SJSA1 (cell line): ENCODE data around the gene PSMB8. TPM values are rescaled to one million over a fixed set of nuclear protein-coding genes. Genes with fewer than 3 reads are reported as not detected.
"Not testable (repeated sequence)": the region's sequence is repeated elsewhere in the genome, so short reads cannot be mapped to it uniquely, and the experiment has no call there.

Experiments
- DNase-seq, 2 experiments: peaks; one replicate each; pipeline ENCODE4 v3.0.0-alpha.2; 2015 to 2020; ENCODE audit warnings: low spot score in 2 of 2, low read depth in 1 of 2
- H3K27ac ChIP-seq: fragments of 250-450 bp; sonication (Bioruptor Pico); 2 replicates; pipeline ENCODE4 v1.5.1; 2020; ENCODE audit warnings: mild to moderate bottlenecking, moderate library complexity
- H3K27me3 ChIP-seq: fragments of 250-450 bp; sonication (Bioruptor Pico); replicated peaks from 2 replicates; pipeline ENCODE4 v1.5.1; 2020; ENCODE audit warnings: mild to moderate bottlenecking, moderate library complexity
- H3K36me3 ChIP-seq: fragments of 250-450 bp; sonication (Bioruptor Pico); 2 replicates; pipeline ENCODE4 v1.5.1; 2020; ENCODE audit warnings: mild to moderate bottlenecking
- H3K4me1 ChIP-seq: fragments of 250-450 bp; sonication (Bioruptor Pico); replicated peaks from 2 replicates; pipeline ENCODE4 v1.6.1; 2021; ENCODE audit warnings: mild to moderate bottlenecking
- H3K4me3 ChIP-seq: fragments of 250-450 bp; sonication (Bioruptor Pico); 2 replicates; pipeline ENCODE4 v1.5.1; 2020; ENCODE audit warnings: mild to moderate bottlenecking
- H3K9me3 ChIP-seq: fragments of 250-450 bp; sonication (Bioruptor Pico); replicated peaks from 2 replicates; pipeline ENCODE4 v1.5.1; 2020; ENCODE audit warnings: mild to moderate bottlenecking
- total RNA-seq: library from RNA; depleted of rRNA; stranded (reverse); fragments of >200 nt; shearing (Covaris generic); gene quantifications from 2 replicates; pipeline ENCODE4 v1.2.3, GENCODE V29; 2014

Gene PSMB8
- total RNA-seq, 1 experiment from 2014 or later = 107 TPM

DNA sequence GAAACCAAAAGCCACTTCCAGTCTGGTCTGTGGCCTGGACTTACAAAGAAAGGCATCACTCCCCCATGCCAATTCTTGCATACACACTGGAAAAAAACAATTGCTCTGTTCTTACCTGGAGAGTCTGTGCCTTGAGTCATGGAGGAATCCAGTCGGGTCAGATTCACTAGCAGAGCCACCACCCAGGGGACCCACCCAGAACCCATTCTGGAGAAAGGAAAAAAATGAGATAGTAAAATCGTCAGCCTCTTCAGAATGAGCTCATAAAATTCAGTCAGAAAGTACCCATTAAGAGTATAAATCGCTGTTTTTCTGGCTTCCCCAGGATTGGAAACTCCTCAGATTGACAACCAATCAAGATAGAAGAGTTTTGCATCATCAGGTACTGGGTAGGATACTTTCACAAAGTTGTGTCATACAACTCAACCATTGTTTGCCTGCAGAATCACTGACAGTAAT lies 27.1 kb downstream of the PSMB8 start, which contains the start of gene HLA-DOB:
HLA-DOB (minus strand) TSS at position 257 of the 459 bp plus-strand sequence; CDS start at position 206, 51 bp downstream.
- H3K9me3 ChIP-seq = no peaks in the 10 kb centered on the region

DNA sequence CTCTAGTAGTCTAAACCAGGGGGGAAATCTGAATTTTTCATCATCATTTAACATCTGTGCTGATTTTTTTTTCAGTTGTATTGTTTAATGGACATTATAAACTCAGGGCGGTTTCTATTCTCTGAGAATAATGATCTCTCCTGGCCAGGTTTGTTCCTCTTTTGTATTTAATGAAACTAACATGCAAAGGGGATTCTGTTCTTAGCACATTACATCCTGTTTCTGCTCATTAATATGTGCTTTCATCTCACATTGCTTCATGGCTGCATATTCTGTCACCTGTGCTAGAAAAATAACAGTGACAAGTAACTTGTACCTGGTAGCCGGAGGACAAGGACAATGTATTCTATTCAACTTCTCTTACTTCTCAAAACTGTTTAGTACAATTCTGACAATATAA lies 27.9 kb downstream of the PSMB8 start:
- H3K4me3 ChIP-seq = no peak overlapping the region
- no peaks in the 10 kb centered on the region for H3K36me3 ChIP-seq
- peaks cover 8% of the 10 kb centered on the region; the same call in 1 of the 2 replicates for H3K27me3 ChIP-seq
- no peaks in the 10 kb centered on the region for H3K9me3 ChIP-seq
- H3K4me1 ChIP-seq = no peaks in the 10 kb centered on the region
- H3K27ac ChIP-seq = no peak overlapping the region
- DNase-seq = no peak

More for the DNA sequence above, 27.1 kb downstream of the PSMB8 start, which contains the start of gene HLA-DOB:
- peaks cover 8% of the 10 kb centered on the region; the same call in 1 of the 2 replicates for H3K27me3 ChIP-seq
- no peaks in the 10 kb centered on the region for H3K36me3 ChIP-seq
- no peak within 1 kb of the TSS for H3K4me3 ChIP-seq
- no peaks in the 10 kb centered on the region for H3K4me1 ChIP-seq
- H3K27ac ChIP-seq = no peak within 1 kb of the TSS
- DNase-seq = no peak

DNA sequence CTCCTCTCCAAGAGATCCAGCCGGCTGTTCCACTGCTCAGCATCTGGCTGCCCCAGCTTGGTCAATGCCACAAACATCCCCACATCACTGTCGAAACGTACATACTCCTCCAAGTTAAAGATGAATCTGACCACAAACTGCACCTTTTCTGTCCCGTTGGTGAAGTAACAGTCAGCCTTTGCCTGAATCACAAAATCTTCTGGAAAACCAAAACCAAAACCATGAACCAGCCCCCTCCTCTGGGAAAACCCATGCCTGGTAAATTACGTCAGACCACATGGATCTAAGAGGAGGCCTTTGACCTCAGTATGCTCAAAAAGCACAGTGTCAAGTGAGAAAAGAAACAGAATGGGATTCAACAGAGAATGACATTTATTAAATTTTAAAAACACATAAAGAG lies 28.7 kb downstream of the PSMB8 start:
- Histone ChIP-seq H3K4me1 (no peaks in the 10 kb centered on the region), H3K9me3 (no peaks in the 10 kb centered on the region), H3K27ac (no peak overlapping the region), H3K4me3 (no peak overlapping the region), H3K36me3 (no peaks in the 10 kb centered on the region), H3K27me3 (peaks cover 8% of the 10 kb centered on the region; the same call in 1 of the 2 replicates)
- no peak for DNase-seq

DNA sequence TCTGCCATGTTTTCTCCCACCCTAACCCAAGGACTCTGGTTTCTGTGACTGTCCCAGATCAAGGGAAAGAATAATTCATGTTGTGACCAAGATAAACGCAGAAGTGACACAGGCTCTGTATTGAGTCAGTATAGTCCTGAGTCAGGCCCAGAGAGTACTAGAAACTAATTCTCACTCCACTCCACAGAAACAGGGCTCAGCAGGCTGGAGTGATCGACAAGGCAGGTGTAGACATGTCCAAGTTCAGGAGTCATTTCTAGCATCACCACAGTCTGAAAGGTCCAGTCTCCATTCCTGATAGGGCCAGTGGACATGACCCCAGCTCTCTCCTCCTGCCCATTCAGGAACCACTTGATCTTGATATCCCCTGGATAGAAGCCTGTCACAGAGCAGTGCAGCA lies 29.7 kb downstream of the PSMB8 start:
- Histone ChIP-seq H3K27me3 (peaks cover 11% of the 10 kb centered on the region; the same call in 1 of the 2 replicates), H3K27ac (no peak overlapping the region), H3K9me3 (no peaks in the 10 kb centered on the region), H3K36me3 (no peaks in the 10 kb centered on the region), H3K4me3 (no peak overlapping the region), H3K4me1 (no peaks in the 10 kb centered on the region)
- no peak for DNase-seq

DNA sequence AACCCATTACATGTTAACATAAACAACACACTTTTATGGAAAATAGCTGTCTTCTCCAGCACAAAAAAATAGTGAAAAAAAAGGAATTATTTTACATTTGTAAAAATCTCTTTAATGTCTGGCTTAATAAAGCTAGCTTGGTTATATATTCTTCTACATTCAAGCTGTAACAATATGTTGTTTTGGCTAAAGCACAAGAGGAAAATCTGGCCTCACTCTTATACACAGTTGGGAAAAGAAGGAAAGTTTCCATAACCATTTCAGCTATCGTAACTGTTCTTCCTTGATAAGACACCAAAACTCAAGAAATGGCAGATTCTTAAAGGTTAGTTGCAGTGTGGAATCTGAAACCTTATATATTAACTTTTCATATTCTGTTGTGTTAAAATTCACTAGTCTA lies 34.7 kb downstream of the PSMB8 start:
- DNase-seq = no peak
- Histone ChIP-seq H3K27me3 (peaks cover 12% of the 10 kb centered on the region), H3K36me3 (no peaks in the 10 kb centered on the region), H3K4me1 (no peaks in the 10 kb centered on the region), H3K27ac (no peak overlapping the region), H3K4me3 (no peak overlapping the region), H3K9me3 (no peaks in the 10 kb centered on the region)

DNA sequence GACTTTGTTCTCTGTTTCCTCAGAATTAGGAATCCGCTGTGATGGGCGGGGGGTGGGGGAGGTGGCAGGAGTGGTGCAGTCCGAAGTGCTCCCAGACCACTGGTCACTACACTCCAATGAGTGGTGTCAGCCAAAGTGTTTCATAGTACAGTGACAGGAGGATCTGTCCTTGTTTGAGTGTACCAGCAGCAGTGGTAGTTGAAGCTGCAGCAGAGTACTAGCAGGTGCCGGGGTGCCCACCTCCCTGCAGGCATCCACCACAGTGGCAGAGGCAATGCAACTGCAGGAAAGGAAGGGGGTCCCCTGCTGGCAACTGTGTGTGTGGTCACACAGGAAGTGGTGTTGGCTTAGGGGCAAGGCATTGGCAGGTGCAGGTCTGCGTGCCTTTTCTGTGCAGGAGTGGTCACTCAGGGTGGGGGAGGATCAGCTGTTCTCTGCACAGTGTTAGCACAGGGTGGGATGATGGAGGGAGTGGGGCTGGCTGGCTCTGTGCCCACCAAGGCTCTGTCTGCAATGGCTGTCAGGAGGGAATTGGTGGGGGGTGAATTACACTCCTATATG lies 36.7 kb downstream of the PSMB8 start:
- H3K9me3 ChIP-seq = no peaks in the 10 kb centered on the region
- no peak overlapping the region for H3K4me3 ChIP-seq
- peaks cover 33% of the 10 kb centered on the region for H3K27me3 ChIP-seq
- H3K27ac ChIP-seq = no peak overlapping the region
- H3K36me3 ChIP-seq = no peaks in the 10 kb centered on the region
- DNase-seq = no peak
- H3K4me1 ChIP-seq = no peaks in the 10 kb centered on the region

DNA sequence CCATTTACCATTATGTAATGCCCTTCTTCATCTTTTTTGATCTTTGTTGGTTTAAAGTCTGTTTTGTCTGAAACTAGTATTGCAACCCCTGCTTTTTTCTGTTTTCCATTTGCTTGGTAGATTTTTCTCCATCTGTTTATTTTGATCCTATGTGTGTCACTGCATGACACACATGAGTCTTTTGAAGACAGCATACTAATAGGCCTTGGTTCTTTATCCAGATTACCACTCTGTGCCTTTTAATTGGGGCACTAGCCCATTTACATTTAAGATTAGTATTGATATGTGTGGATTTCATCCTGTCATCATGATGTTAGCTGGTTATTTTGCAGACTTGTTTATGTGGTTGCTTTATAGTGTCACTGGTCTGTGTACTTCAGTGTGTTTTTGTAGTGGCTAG lies 38.4 kb downstream of the PSMB8 start:
- H3K27ac ChIP-seq, H3K4me1 ChIP-seq, H3K36me3 ChIP-seq, H3K9me3 ChIP-seq, DNase-seq, H3K4me3 ChIP-seq: not testable (repeated sequence)
- peaks cover 41% of the 10 kb centered on the region for H3K27me3 ChIP-seq

DNA sequence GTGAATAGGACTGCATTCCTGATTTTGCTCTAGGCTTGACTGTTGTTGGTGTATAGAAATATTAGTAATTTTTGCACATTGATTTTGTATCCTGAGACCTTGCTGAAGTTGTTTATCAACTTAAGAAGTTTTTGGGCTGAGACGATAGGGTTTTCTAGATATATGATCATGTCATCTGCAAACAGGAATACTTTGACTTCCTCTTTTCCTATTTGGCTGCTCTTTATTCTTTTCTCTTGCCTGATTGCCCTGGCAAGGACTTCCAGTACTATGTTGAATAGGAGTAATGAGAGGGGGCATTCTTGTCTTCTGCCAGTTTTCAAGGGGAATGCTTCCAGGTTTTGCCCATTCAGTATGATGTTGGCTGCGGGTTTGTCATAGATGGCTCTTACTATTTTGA lies 40.4 kb downstream of the PSMB8 start:
- no peak for DNase-seq
- Histone ChIP-seq H3K36me3 (no peaks in the 10 kb centered on the region), H3K27ac (no peak overlapping the region), H3K9me3 (no peaks in the 10 kb centered on the region), H3K4me1 (no peaks in the 10 kb centered on the region), H3K4me3 (no peak overlapping the region), H3K27me3 (peaks cover 47% of the 10 kb centered on the region)

DNA sequence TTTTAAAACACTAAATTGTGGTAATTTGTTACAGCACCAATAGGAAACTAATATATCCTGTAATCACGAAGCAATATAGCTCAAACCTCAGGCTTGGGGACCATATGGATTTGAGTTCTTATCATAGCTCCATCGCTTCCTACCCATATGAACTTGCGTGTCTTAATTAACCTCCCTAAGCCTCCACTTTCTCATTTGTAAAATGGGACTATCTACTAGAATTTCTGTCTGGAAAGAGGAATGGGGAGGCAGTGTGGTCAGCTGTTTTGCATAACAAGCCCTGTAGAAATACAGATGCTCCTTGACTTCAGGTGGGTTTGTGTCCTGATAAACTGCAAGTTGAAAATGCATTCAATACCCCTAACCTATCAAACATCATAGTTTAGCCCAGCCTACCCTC lies 44.1 kb downstream of the PSMB8 start:
- H3K4me3 ChIP-seq = no peak overlapping the region
- H3K27me3 ChIP-seq = peaks cover 56% of the 10 kb centered on the region
- H3K27ac ChIP-seq = no peak overlapping the region
- DNase-seq = no peak
- H3K4me1 ChIP-seq = no peaks in the 10 kb centered on the region
- H3K36me3 ChIP-seq = no peaks in the 10 kb centered on the region
- no peaks in the 10 kb centered on the region for H3K9me3 ChIP-seq

DNA sequence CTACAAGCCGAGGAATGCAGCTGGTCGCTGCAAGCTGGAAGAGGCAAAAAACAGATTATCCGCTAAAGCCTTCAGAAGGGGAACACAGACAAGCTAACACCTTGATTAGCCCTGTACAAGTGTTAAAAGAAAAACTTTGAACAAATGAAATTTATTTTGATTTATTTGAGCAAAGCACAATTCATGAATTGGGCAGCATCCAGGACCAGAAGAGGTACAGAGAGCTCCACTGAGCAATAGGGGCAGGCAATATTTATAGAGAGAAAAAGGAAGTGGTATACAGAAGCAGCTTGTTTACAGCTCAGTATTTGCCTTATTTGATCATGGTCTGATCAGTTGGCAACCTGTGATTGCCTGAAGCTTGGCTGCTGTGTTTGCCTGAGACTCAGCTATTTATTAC lies 44.7 kb downstream of the PSMB8 start:
- no peak for DNase-seq
- Histone ChIP-seq H3K4me1 (no peaks in the 10 kb centered on the region), H3K36me3 (no peaks in the 10 kb centered on the region), H3K4me3 (no peak overlapping the region), H3K9me3 (no peaks in the 10 kb centered on the region), H3K27me3 (peaks cover 59% of the 10 kb centered on the region), H3K27ac (no peak overlapping the region)

DNA sequence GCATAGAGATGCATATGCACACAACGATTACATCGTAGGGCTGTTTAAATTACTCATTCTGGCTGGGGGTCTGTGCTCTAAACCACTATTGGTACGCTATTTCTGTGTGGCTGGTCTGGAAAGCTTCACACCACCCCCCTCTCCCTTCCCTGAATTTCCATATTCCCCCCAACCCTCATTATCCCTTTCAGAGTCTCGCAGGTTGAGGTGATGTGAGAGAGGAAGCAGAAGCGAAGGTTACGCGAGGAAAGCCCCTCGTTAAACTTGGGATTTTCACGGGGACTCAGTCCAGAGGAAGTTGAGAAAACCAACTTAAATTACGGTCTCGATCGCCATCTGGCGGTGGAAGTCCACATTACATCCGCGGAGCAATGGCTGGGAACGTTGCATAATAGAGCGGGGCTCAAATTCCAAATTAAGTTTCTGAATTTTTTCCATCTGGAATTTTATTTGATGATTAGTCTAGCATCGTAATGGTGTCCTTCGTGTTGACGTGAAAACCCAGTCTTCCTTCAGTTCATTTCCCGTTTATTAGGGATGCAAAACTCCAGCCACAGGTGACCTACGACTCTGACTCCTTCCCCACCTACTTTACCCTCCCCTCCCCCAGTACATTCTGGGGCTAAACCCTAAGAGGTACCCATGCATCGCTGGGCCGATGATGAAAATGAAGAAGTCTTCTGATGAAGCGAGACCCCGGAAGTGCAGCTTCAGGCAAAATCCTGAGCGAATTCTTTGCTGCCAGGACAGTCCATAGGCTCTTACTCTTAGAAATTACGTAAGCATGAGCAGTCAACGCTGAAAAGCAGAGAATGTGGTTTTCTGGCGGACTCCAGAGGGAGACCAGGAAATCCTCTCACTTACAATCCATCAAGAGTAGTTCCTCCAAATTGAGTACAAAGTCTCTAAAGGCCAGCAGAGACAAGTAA lies 46.7 kb downstream of the PSMB8 start:
- peaks cover 59% of the 10 kb centered on the region for H3K27me3 ChIP-seq
- peak; percentile 51 to 68 for DNase-seq
- no peaks in the 10 kb centered on the region for H3K9me3 ChIP-seq
- no peak overlapping the region for H3K27ac ChIP-seq
- no peak overlapping the region for H3K4me3 ChIP-seq
- H3K36me3 ChIP-seq = no peaks in the 10 kb centered on the region
- no peaks in the 10 kb centered on the region for H3K4me1 ChIP-seq

DNA sequence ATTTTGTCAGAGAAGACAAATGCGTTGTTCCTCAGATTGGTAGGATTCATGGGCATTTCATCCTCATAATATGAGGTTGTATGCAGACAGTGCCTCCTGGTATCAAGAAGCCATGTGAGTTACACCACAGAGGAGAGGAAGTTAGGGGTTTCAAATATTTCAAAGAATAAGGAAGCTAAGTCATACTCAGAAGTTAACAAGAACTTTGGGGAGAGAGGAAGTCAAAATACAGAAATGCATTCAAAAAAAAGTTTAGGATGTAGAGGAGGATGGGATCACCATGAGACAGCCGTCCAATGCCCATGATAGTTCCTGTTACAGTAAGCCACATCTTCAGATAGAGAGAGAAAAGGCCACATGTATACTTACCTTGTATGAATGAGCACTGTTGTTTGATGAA lies 49.3 kb downstream of the PSMB8 start:
- H3K36me3 ChIP-seq = no peaks in the 10 kb centered on the region
- no peaks in the 10 kb centered on the region for H3K4me1 ChIP-seq
- H3K9me3 ChIP-seq = no peaks in the 10 kb centered on the region
- DNase-seq = no peak
- peaks cover 57% of the 10 kb centered on the region for H3K27me3 ChIP-seq
- no peak overlapping the region for H3K27ac ChIP-seq
- no peak overlapping the region for H3K4me3 ChIP-seq

DNA sequence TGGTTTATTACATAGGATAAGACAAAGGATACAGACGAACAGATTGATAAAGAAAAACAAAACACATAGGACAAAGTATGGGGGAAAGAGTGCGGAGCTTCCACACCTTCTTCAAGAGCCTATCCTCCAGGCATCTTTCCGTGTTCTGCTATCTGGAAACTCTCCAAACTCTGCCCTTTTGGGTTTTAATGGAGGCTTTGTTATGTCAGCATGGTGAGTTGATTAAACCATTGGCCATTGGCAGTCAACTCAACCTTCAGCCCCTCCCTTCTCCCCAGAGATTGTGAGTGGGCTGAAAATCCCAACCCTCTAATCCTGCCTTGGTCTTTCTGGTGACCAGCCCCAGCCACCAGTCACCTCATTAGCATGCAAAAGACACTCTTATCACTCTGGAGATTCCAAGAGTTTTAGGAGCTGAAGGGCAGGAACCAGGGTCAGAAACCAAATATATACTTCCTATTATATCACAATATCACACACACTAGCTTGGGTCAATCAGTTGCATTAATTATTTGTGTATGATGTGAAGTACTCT lies 50.9 kb downstream of the PSMB8 start:
- Histone ChIP-seq H3K27ac (no peak overlapping the region), H3K27me3 (peaks cover 64% of the 10 kb centered on the region), H3K4me1 (no peaks in the 10 kb centered on the region), H3K36me3 (no peaks in the 10 kb centered on the region), H3K9me3 (no peaks in the 10 kb centered on the region; the same call in 1 of the 2 replicates), H3K4me3 (no peak overlapping the region)
- DNase-seq = no peak
